Astrocyte (in vitro differentiated cells and primary cell): ENCODE data around the gene SMAP2. TPM values are rescaled to one million over a fixed set of nuclear protein-coding genes. Genes with fewer than 3 reads are reported as not detected.

Source experiments
- DNase-seq: peaks from one replicate; pipeline ENCODE4 v3.0.0-alpha.2; 2010; ENCODE audit warnings: low read depth
- FAIRE-seq: peaks from 2 replicates; lab custom pipeline; 2011; peaks lifted over from hg19 to GRCh38; lab: Jason Lieb, UNC
- H2AFZ ChIP-seq: 2 replicates; pipeline ENCODE4 v1.6.0; 2012; ENCODE audit warnings: low read depth, low read length, inconsistent platforms
- H3K27ac ChIP-seq: 2 replicates; pipeline ENCODE4 v1.5.1; 2011; ENCODE audit warnings: low read depth, low read length, inconsistent platforms
- H3K27me3 ChIP-seq: 2 replicates; pipeline ENCODE4 v1.6.0; 2011; ENCODE audit warnings: low read length, inconsistent platforms; ENCODE audit not compliant: insufficient read depth
- H3K36me3 ChIP-seq: 2 replicates; pipeline ENCODE4 v1.5.1; 2011; ENCODE audit warnings: low read length, inconsistent platforms; ENCODE audit not compliant: insufficient read depth
- H3K4me1 ChIP-seq: 2 replicates; pipeline ENCODE4 v1.5.1; 2011; ENCODE audit warnings: low read length, inconsistent platforms; ENCODE audit not compliant: insufficient read depth
- H3K4me2 ChIP-seq: 2 replicates; pipeline ENCODE4 v1.6.0; 2012; ENCODE audit warnings: low read length, inconsistent platforms
- H3K4me3 ChIP-seq: 2 replicates; pipeline ENCODE4 v1.5.1; 2011; ENCODE audit warnings: low read depth, mild to moderate bottlenecking, low read length, inconsistent platforms; ENCODE audit not compliant: insufficient read depth
- H3K79me2 ChIP-seq: 2 replicates; pipeline ENCODE4 v1.6.0; 2012; ENCODE audit warnings: mild to moderate bottlenecking, low read length, inconsistent platforms; ENCODE audit not compliant: insufficient read depth
- H3K9ac ChIP-seq: 2 replicates; pipeline ENCODE4 v1.6.0; 2012; ENCODE audit warnings: mild to moderate bottlenecking, low read length, inconsistent platforms
- H3K9me3 ChIP-seq: 2 replicates; pipeline ENCODE4 v1.5.1; 2012; ENCODE audit warnings: low read depth, mild to moderate bottlenecking, low read length, inconsistent platforms; ENCODE audit not compliant: insufficient read depth
- H4K20me1 ChIP-seq: 2 replicates; pipeline ENCODE4 v1.6.0; 2012; ENCODE audit warnings: low read length, inconsistent platforms; ENCODE audit not compliant: insufficient read depth
- H3K27ac Mint-ChIP-seq: one replicate; pipeline ENCODE4 v1.8.0; 2021; ENCODE audit warnings: mild to moderate bottlenecking, mixed read lengths; ENCODE audit not compliant: unreplicated experiment
- H3K27me3 Mint-ChIP-seq: one replicate; pipeline ENCODE4 v1.8.0; 2021; ENCODE audit warnings: low read depth, mixed read lengths; ENCODE audit not compliant: unreplicated experiment
- H3K36me3 Mint-ChIP-seq: one replicate; pipeline ENCODE4 v1.8.0; 2021; ENCODE audit warnings: low read depth, mixed read lengths; ENCODE audit not compliant: unreplicated experiment
- H3K4me1 Mint-ChIP-seq: one replicate; pipeline ENCODE4 v1.8.0; 2021; ENCODE audit warnings: low read depth, mixed read lengths; ENCODE audit not compliant: unreplicated experiment
- H3K4me3 Mint-ChIP-seq: one replicate; pipeline ENCODE4 v1.8.0; 2021; ENCODE audit warnings: mild to moderate bottlenecking, moderate library complexity, mixed read lengths; ENCODE audit not compliant: unreplicated experiment
- H3K9me3 Mint-ChIP-seq: one replicate; pipeline ENCODE4 v1.8.0; 2021; ENCODE audit warnings: mild to moderate bottlenecking, mixed read lengths; ENCODE audit not compliant: unreplicated experiment
- EZH2 ChIP-seq: IDR thresholded peaks from 2 replicates; pipeline ENCODE4 v1.6.1; 2012; ENCODE audit warnings: mild to moderate bottlenecking, low read length, inconsistent platforms; ENCODE audit not compliant: insufficient read depth
- total RNA-seq: library from RNA; stranded (reverse); gene quantifications from 2 replicates; pipeline ENCODE4 v1.2.1, GENCODE V29; 2021
- TF ChIP-seq, protein P1 (sequence below): IDR thresholded peaks from 2 replicates; pipeline ENCODE4 v1.5.1; 2011; ENCODE audit warnings: low read depth, mild to moderate bottlenecking, inconsistent platforms, low read length, moderate library complexity; ENCODE audit not compliant: insufficient read depth

Gene SMAP2
- total RNA-seq, 1 donor from 2014 or later = 16.8 TPM

DNA sequence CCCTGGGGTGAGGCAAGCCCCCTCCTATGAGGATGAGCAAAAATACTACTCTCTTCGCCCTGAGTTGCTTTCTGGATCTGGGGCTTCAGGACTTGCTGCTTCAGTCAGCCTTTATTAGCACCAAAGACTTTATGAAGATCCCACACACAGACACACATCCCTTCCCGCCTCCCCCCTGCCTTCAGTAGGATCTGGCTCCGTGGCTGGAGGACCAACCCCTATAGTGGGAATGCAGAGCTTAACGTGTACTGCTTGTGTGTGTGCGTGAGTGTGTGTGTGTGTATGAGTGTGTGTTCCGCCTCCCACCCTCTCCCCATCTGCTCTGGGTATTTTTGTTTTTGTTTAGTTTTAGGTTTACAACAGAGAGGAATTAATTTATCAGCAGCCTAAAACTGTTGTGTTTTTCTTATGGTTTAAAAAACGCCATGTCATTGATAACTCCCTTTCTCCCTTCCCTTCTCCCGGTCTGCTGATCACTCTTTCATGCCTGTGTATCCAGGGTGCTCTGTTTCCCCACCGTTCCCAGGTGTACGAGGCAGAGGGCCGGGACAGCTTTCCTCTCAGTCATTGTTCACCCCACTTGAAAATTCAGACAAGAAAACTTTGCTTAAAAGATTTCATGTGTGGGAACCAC is 49.2 kb downstream of the SMAP2 start:
- H3K9me3 Mint-ChIP-seq = peaks cover 1% of the 10 kb centered on the region
- no peak for TF ChIP-seq EZH2
- TF ChIP-seq, protein P1, sequence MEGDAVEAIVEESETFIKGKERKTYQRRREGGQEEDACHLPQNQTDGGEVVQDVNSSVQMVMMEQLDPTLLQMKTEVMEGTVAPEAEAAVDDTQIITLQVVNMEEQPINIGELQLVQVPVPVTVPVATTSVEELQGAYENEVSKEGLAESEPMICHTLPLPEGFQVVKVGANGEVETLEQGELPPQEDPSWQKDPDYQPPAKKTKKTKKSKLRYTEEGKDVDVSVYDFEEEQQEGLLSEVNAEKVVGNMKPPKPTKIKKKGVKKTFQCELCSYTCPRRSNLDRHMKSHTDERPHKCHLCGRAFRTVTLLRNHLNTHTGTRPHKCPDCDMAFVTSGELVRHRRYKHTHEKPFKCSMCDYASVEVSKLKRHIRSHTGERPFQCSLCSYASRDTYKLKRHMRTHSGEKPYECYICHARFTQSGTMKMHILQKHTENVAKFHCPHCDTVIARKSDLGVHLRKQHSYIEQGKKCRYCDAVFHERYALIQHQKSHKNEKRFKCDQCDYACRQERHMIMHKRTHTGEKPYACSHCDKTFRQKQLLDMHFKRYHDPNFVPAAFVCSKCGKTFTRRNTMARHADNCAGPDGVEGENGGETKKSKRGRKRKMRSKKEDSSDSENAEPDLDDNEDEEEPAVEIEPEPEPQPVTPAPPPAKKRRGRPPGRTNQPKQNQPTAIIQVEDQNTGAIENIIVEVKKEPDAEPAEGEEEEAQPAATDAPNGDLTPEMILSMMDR = no peak
- H3K79me2 ChIP-seq = no peaks in the 10 kb centered on the region
- peaks cover 3% of the 10 kb centered on the region for H3K36me3 ChIP-seq
- H4K20me1 ChIP-seq = no peaks in the 10 kb centered on the region
- H3K27ac Mint-ChIP-seq = no peak overlapping the region
- no peaks in the 10 kb centered on the region for H3K27me3 ChIP-seq
- no peaks in the 10 kb centered on the region for H3K9me3 ChIP-seq
- no peak overlapping the region for H3K4me3 Mint-ChIP-seq
- no peak overlapping the region for H3K4me3 ChIP-seq
- no peak overlapping the region for H3K27ac ChIP-seq
- H3K4me2 ChIP-seq = no peak overlapping the region
- FAIRE-seq (no peak), DNase-seq (no peak)
- no peak overlapping the region for H3K9ac ChIP-seq
- H2AFZ ChIP-seq = no peak overlapping the region
- H3K36me3 Mint-ChIP-seq = peaks cover 35% of the 10 kb centered on the region
- no peaks in the 10 kb centered on the region for H3K27me3 Mint-ChIP-seq
- H3K4me1 Mint-ChIP-seq = peaks cover 9% of the 10 kb centered on the region
- H3K4me1 ChIP-seq = peaks cover 5% of the 10 kb centered on the region

DNA sequence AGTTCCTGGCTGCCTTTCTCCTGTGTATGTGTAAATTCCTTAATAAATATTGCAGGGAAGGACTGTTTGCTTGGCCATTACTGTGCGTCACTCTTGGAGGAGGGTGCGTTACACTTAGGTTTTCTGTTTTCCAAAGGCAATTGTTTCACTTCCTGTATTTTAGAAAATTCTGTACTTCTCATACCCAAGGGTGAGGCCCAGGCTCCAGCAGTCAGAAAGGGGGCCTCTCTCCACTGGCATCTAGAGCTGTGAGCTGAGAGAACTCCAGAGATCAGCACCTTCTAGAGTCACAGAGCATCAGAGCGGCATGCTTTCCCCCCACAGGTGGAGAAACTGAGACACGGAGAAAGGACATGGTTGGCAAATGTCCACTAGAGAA is 49.7 kb downstream of the SMAP2 start:
- peaks cover 5% of the 10 kb centered on the region for H3K4me1 ChIP-seq
- FAIRE-seq (no peak), DNase-seq (no peak)
- H3K27ac ChIP-seq = no peak overlapping the region
- no peak overlapping the region for H3K9ac ChIP-seq
- H3K27ac Mint-ChIP-seq = no peak overlapping the region
- TF ChIP-seq, protein P1 = no peak
- no peak for TF ChIP-seq EZH2
- H3K4me3 ChIP-seq = no peak overlapping the region
- H2AFZ ChIP-seq = no peak overlapping the region
- H3K27me3 ChIP-seq = no peaks in the 10 kb centered on the region
- H3K36me3 ChIP-seq = peaks cover 3% of the 10 kb centered on the region
- no peaks in the 10 kb centered on the region for H3K27me3 Mint-ChIP-seq
- H3K9me3 Mint-ChIP-seq = peaks cover 1% of the 10 kb centered on the region
- H3K36me3 Mint-ChIP-seq = peaks cover 32% of the 10 kb centered on the region
- no peaks in the 10 kb centered on the region for H3K79me2 ChIP-seq
- no peaks in the 10 kb centered on the region for H3K9me3 ChIP-seq
- no peak overlapping the region for H3K4me2 ChIP-seq
- no peaks in the 10 kb centered on the region for H4K20me1 ChIP-seq
- H3K4me1 Mint-ChIP-seq = peaks cover 9% of the 10 kb centered on the region
- H3K4me3 Mint-ChIP-seq = no peak overlapping the region

DNA sequence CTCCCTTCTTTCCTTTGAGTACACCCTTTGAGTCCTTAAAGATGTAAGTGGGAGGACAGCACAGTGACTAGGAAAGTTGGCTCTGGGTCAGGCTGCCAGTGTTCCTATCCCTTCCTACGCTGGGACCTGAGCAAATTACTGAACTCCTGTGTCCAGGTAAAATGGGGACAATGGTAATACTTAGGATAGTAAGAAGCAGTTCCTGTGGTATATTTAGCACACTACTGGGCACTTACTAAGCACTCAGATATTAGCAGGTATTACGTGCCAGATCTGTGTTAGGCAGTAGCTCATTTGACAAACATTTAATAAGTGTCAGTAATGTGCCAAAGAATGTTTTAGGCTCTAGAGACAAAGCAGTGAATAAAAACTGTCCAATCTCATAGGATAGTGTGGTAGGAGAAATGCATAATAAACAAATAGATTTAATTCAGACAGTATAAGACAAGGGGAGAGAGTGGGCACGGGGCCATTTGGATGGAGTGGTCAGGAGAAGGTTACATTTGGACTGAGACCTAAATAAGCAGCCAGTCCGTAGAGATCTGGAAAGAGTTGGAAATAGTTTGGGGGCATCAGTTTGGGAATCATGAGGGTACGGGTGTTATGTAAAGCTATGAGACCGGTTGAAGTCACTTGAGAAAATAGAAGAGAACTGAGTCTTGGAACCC is 50.6 kb downstream of the SMAP2 start:
- no peaks in the 10 kb centered on the region for H4K20me1 ChIP-seq
- H3K4me2 ChIP-seq = no peak overlapping the region
- Mint-ChIP-seq H3K27ac (no peak overlapping the region), H3K36me3 (peaks cover 30% of the 10 kb centered on the region), H3K4me3 (no peak overlapping the region), H3K27me3 (no peaks in the 10 kb centered on the region), H3K9me3 (peaks cover 1% of the 10 kb centered on the region), H3K4me1 (peaks cover 9% of the 10 kb centered on the region)
- H3K4me3 ChIP-seq = no peak overlapping the region
- no peaks in the 10 kb centered on the region for H3K79me2 ChIP-seq
- no peak for FAIRE-seq
- no peak overlapping the region for H3K27ac ChIP-seq
- no peak overlapping the region for H3K9ac ChIP-seq
- no peak overlapping the region for H2AFZ ChIP-seq
- H3K27me3 ChIP-seq = no peaks in the 10 kb centered on the region
- DNase-seq = no peak
- TF ChIP-seq, protein P1 = no peak
- TF ChIP-seq EZH2 = no peak
- peaks cover 5% of the 10 kb centered on the region for H3K4me1 ChIP-seq
- no peaks in the 10 kb centered on the region for H3K9me3 ChIP-seq
- H3K36me3 ChIP-seq = no peaks in the 10 kb centered on the region
